Heart left ventricle (tissue), 16 donors: ENCODE results near the gene ATP2B1. TPM values are rescaled to one million over a fixed set of nuclear protein-coding genes. Genes with fewer than 3 reads are reported as not detected.

Experiments
- ATAC-seq, 4 donors: fragments of 200-7000 bp; cut with Tn5 transposase; one replicate each; pipeline ENCODE4 v1.9.1; 2020 to 2022; ENCODE audit warnings: moderate library complexity in 4 of 4, mild to moderate bottlenecking in 3 of 4, moderate number of reproducible peaks in 1 of 4
- DNase-seq, 5 donors: peaks; one replicate each; pipeline ENCODE4 v3.0.0-alpha.2; 2020
- H3K27ac ChIP-seq, 12 donors: fragments of 200-600 bp; sonication (generic) in 4 of 12; one replicate each; pipeline versions ENCODE4 v1.5.0 to v1.8.0; 2016 to 2022; ENCODE audit warnings: mild to moderate bottlenecking in 2 of 12
- H3K27me3 ChIP-seq, 9 donors: fragments of 200-600 bp; sonication (generic) in 2 of 9; one replicate each; pipeline versions ENCODE4 v1.5.1 to v1.8.0; 2016 to 2022; ENCODE audit warnings: mild to moderate bottlenecking in 3 of 9
- H3K36me3 ChIP-seq, 9 donors: fragments of 200-600 bp; sonication (generic) in 2 of 9; one replicate each; pipeline versions ENCODE4 v1.5.0 to v1.8.0; 2018 to 2022; ENCODE audit warnings: mild to moderate bottlenecking in 2 of 9
- H3K4me1 ChIP-seq, 12 donors: fragments of 200-600 bp; sonication (generic) in 4 of 12; one replicate each; pipeline versions ENCODE4 v1.5.0 to v1.8.0; 2016 to 2022; ENCODE audit warnings: mild to moderate bottlenecking in 3 of 12
- H3K4me3 ChIP-seq, 12 donors: fragments of 200-600 bp; sonication (generic) in 4 of 12; one replicate each; pipeline versions ENCODE4 v1.5.0 to v1.8.0; 2017 to 2022; ENCODE audit warnings: mild to moderate bottlenecking in 9 of 12, moderate library complexity in 4 of 12
- H3K9me3 ChIP-seq, 12 donors: fragments of 200-600 bp; sonication (generic) in 4 of 12; one replicate each; pipeline versions ENCODE4 v1.5.0 to v1.8.0; 2016 to 2022; ENCODE audit warnings: mild to moderate bottlenecking in 1 of 12
- CTCF ChIP-seq, 12 donors: fragments of 200-600 bp; sonication (generic) in 4 of 12; IDR thresholded peaks; one replicate each; pipeline versions ENCODE4 v1.5.0 to v1.8.0; 2018 to 2022; ENCODE audit warnings: antibody characterized with exemption in 12 of 12, mild to moderate bottlenecking in 5 of 12
- POLR2A ChIP-seq, 2 donors: fragments of 450-650 bp; IDR thresholded peaks; one replicate each; pipeline ENCODE4 v1.6.1; 2017; ENCODE audit warnings: antibody characterized with exemption in 2 of 2, mild to moderate bottlenecking in 2 of 2, moderate library complexity in 2 of 2
- WGBS, 4 donors: extraction: QIAGEN DNeasy Blood & Tissue Kit in 2 of 4; methylation state at CpG; one replicate each; pipeline versions ENCODE4 v1.1.5 to v1.1.7; 2013 to 2018; 5-methylcytosine and 5-hydroxymethylcytosine counted together
- intact Hi-C, 10 donors: fragments of 100-400 bp; cut with DNase I; formaldehyde crosslinking; loops; one replicate each; pipeline versions ENCODE4 v1.11.1 to v1.14.2; 2022
- polyA plus RNA-seq, 2 donors: library from polyadenylated mRNA; stranded (reverse); fragments of 200-250 nt; gene quantifications; one replicate each; pipeline ENCODE4 v1.2.3, GENCODE V29; 2013
- total RNA-seq, 9 donors: library from RNA; depleted of rRNA in 2 of 9; stranded (reverse); fragments of >200 nt in 2 of 9; fragmentation: NEBNext Ultra II Directional in 3 of 9; extraction: Animal tissue kit (Norgen Biotek cat#: 25700) in 3 of 9; gene quantifications; one replicate each; pipeline versions ENCODE4 v1.1.0 to v1.2.4, GENCODE V29; 2016 to 2023
- donor health status: ischemic (EF 13 %, LVEDD 7.1; RV severe dilation, severe dysfunction).
- donor health status: healthy with polysubstance abuse.
- donor health status: DM: no; HTN: yes; CAD: no.
- donor health status: DM: no; HTN: no; CAD: no.
- donor health status: ischemic (EF 25% LVEDD 6.9; RV normal size, moderate dysfunction).
- donor health status: ischemic (EF 25% LVEDD 5.7; RV mildly dilated, moderate dysfunction).
- donor health status: healthy.
- donor health status: DM: yes; HTN: yes; CAD: no.
- donor health status: ischemic (EF 35%, LVEDD 5.7; RV mildly dilated, moderate dysfunction).
- donor health status: nonischemic (EF 11% LVEDD 7.7; RV severe dilation, severe dysfunction).
- donor health status: DM: yes; HTN: yes; CAD: no.
- donor health status: PGD.
- donor health status: ischemic (EF 29% LVEDD 5.4; RV normal size, mild dysfunction).
- donor health status: nonischemic (EF 23%, LVEDD 6.1; RV moderate dilation, normal function).

ATP2B1 gene
- total and polyA plus RNA-seq, 11 donors, result 3.3 to 34.9 (median 18.5) TPM

- no peaks in the 10 kb centered on the region for H3K36me3 ChIP-seq
- 85 to 91% (median 89%) methylated on average over 10 of the region's 10 CpGs for WGBS, 4 donors
- no peak overlapping the region for H3K4me3 ChIP-seq
- H3K9me3 ChIP-seq, result no peaks in the 10 kb centered on the region
- ATAC-seq, result no peak
- no peak overlapping the region for H3K27ac ChIP-seq
- no peaks in the 10 kb centered on the region for H3K4me1 ChIP-seq
- intact Hi-C loops, result no loop called here
- no peak for TF ChIP-seq CTCF (IDR thresholded peaks at IDR 0.05)
- no peak for DNase-seq
- H3K27me3 ChIP-seq, result no peaks in the 10 kb centered on the region
Measured at GRCh38 chr12:89559753-89560152, 148.9 kb downstream of the ATP2B1 start.

DNA sequence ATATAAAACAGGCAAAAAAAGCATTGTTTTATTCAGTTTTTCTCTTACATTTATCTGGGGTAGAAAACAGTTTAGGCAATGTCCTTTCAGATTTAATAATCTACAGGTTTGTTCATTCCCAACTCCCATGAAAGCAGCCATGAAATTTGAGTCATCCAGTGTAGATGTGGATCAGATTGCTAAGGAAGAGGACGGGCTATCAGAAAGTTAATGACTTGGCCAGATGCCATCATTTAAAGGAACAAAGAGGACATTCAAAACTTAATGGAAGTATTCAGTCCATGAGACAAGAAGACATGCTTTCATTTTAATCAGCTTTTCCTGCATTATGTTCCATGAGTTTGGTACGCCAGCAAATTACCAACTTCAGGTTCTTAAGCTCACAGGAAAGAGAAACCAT lies 151.7 kb downstream of the ATP2B1 start:
- peak in 1 of 4 donors; percentile 34 for ATAC-seq
- intact Hi-C loops, result no loop called here
- H3K4me1 ChIP-seq, result no peaks in the 10 kb centered on the region
- no peak overlapping the region for H3K27ac ChIP-seq
- 42 to 53% (median 45%) methylated on average over 2 of the region's 2 CpGs for WGBS, 4 donors
- no peaks in the 10 kb centered on the region for H3K36me3 ChIP-seq
- DNase-seq, result no peak
- no peaks in the 10 kb centered on the region for H3K27me3 ChIP-seq
- TF ChIP-seq CTCF (IDR thresholded peaks at IDR 0.05), result no peak
- TF ChIP-seq POLR2A (IDR thresholded peaks at IDR 0.05), result no peak
- no peak overlapping the region for H3K4me3 ChIP-seq
- no peaks in the 10 kb centered on the region for H3K9me3 ChIP-seq

DNA sequence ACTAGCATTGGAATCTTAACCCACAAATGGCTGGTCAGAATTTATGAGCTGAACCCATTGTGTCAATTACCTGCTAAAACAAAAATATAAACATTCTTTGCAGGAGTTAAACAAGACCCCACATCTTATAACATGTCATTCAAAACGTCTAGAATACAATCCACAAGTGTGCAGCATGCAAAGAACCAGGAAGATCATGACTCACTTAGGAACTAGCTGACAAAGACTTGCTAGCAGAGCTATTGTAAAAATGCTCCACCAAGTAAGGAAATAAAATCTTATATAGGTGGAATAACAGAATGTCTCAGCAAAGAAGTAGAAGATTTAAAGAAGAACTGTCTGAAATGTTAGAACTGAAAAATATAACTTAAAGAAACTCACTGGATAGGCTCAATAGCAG lies 156.3 kb downstream of the ATP2B1 start:
- Histone ChIP-seq H3K4me3 (no peak overlapping the region), H3K4me1 (no peaks in the 10 kb centered on the region), H3K36me3 (no peaks in the 10 kb centered on the region), H3K9me3 (no peaks in the 10 kb centered on the region), H3K27me3 (no peaks in the 10 kb centered on the region), H3K27ac (no peak overlapping the region)
- no peak for ATAC-seq
- no peak for DNase-seq
- 32 to 42% (median 35%) methylated on average over 1 of the region's 1 CpG for WGBS, 4 donors
- intact Hi-C loops, result no loop called here
- TF ChIP-seq CTCF (IDR thresholded peaks at IDR 0.05), result no peak
- TF ChIP-seq POLR2A (IDR thresholded peaks at IDR 0.05), result no peak

DNA sequence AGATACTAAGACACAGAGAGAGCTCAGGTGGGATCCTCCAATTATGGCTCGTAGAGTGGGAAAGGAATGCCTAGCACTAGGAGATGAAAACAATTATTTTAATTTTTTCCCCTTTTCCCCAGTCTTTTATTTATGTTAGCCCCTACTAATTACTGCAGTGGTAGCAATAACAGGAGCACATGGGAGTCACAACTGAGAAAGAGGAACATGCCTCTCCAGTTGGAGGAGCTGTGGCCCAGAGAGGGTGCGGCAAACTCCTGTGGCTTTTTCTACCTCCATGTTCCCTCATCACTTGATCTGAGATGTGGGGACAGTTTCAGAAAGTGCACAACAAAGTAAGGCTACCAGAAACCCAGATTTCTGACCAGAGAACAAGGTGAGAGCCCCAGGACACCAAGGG lies 156.9 kb downstream of the ATP2B1 start:
- no peak for ATAC-seq
- no peak for TF ChIP-seq POLR2A (IDR thresholded peaks at IDR 0.05)
- no peak for TF ChIP-seq CTCF (IDR thresholded peaks at IDR 0.05)

More for the DNA sequence above, 156.9 kb downstream of the ATP2B1 start:
- no peaks in the 10 kb centered on the region for H3K27me3 ChIP-seq
- 91 to 100% (median 98%) methylated on average over 2 of the region's 2 CpGs for WGBS, 4 donors
- H3K27ac ChIP-seq, result no peak overlapping the region
- no peaks in the 10 kb centered on the region for H3K4me1 ChIP-seq
- H3K36me3 ChIP-seq, result no peaks in the 10 kb centered on the region
- DNase-seq, result no peak
- no peaks in the 10 kb centered on the region for H3K9me3 ChIP-seq
- intact Hi-C loops, result no loop called here
- H3K4me3 ChIP-seq, result no peak overlapping the region
